Suprapubic skin (tissue), 4 donors: ENCODE data around the gene SPATA33.

Experiments
- POLR2A ChIP-seq, 2 donors: fragments of 450-650 bp; IDR thresholded peaks; one replicate each; pipeline ENCODE4 v1.6.1; 2017; ENCODE audit warnings: antibody characterized with exemption in 2 of 2, mild to moderate bottlenecking in 2 of 2, moderate library complexity in 2 of 2
- POLR2AphosphoS5 ChIP-seq, 3 donors: sonication (generic); formaldehyde crosslinking; IDR thresholded peaks; one replicate each; pipeline ENCODE4 v1.6.1; 2017; ENCODE audit warnings: antibody characterized with exemption in 3 of 3
- TF ChIP-seq, protein P1 (sequence below), 2 donors: fragments of 200-600 bp in 1 of 2; fragments of 450-650 bp in 1 of 2; sonication (generic) in 1 of 2; IDR thresholded peaks; one replicate each; pipeline ENCODE4 v1.5.1; 2016 to 2019; ENCODE audit warnings: antibody characterized with exemption in 2 of 2, mild to moderate bottlenecking in 1 of 2, moderate library complexity in 1 of 2

DNA sequence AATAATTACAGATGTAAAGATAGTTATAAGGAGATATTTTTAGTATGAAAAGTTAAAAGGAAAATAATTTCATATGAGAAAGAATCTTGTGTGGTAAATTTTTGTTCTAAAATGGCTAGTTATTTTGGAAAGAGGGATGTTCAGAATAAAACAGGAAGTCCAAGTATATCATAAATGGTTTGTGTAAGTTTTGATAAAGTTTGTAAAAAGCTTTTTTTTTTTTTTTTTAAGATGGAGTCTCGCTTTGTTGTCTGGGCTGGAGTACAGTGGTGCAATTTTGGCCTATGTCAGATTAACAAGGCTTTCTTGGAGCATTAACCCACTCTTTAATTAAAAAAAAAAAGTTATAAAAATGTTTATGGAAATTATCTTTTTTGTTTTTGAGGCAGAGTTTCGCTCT, 20.6 kb downstream of the SPATA33 start:
- TF ChIP-seq, protein P1, sequence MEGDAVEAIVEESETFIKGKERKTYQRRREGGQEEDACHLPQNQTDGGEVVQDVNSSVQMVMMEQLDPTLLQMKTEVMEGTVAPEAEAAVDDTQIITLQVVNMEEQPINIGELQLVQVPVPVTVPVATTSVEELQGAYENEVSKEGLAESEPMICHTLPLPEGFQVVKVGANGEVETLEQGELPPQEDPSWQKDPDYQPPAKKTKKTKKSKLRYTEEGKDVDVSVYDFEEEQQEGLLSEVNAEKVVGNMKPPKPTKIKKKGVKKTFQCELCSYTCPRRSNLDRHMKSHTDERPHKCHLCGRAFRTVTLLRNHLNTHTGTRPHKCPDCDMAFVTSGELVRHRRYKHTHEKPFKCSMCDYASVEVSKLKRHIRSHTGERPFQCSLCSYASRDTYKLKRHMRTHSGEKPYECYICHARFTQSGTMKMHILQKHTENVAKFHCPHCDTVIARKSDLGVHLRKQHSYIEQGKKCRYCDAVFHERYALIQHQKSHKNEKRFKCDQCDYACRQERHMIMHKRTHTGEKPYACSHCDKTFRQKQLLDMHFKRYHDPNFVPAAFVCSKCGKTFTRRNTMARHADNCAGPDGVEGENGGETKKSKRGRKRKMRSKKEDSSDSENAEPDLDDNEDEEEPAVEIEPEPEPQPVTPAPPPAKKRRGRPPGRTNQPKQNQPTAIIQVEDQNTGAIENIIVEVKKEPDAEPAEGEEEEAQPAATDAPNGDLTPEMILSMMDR (IDR thresholded peaks at IDR 0.05) = no peak
- TF ChIP-seq POLR2A (IDR thresholded peaks at IDR 0.05) (no peak), POLR2AphosphoS5 (IDR thresholded peaks at IDR 0.05) (no peak)
